Islet precursor cell (in vitro differentiated cells): Measurements from ENCODE around the gene RGS5.
"Not testable (repeated sequence)": the region's sequence is repeated elsewhere in the genome, so short reads cannot be mapped to it uniquely, and the experiment has no call there.

Source experiments
- DNase-seq: peaks from one replicate; pipeline ENCODE4 v3.0.0-alpha.2; 2018

Gene RGS5

DNA sequence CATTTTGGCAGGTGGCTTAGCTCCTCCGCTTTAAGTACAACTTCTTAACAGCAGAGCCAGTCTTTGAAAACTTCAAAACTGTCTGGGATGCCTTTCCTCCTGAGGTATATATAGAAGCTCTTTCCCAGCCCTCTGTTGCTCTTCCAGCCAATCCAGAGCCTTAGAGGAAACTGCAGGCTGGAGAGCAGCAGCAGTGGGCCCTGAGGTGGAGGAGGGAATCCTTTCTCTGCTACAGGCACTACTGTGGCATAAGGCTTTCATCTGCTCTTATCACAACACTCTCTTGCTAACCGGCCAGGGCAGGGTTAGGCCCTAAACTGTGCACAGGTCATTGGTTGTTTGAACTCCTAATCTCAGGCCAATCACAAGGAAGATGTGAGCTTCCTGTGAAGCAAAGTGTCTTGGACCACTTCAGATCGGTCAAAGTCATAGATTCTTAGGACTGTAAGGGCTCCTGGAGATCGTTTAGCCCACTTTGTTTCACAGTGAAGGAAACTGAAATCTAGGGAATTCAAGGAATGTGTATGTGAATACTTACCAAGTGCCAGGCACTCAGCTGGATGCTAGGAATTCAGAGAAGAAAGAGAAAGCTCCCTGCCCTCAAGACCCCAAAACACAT lies at the start of gene RGS5:
TSS of gene RGS5 (minus strand) at position 84 of the 619 bp plus-strand sequence. CDS start at position 3, 81 bp downstream.
- DNase-seq = peak; percentile 95

DNA sequence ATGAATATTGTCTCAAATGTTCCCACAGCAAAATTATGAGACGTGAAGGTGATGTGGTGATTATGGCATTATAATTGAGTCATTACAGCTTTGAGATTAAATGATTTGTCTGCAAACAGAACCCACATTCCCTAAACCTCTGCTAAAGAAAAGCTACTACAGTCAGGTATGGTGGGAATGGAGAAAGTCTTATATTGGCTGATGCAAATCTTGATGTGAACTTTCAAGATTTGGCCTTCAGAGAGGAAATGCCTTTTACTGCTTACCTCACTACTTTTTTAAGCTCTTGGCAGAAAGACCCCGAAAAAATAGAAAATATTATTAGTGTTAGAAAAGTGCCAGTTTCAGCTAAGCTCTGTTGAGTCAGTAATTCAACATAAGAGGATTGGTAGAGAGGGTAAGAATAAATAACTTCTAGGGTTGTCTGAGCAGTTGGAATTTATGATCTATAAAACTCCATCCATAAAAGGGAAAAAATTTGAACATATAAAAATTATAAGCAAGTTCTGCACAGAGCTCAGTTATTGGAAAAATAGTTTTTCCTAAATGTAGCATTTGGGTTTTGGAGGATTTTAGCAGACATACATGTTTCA lies 47.8 kb upstream of the RGS5 start:
- DNase-seq = no peak

GRCh38 chr1:163248064-163248463 lies 45.3 kb upstream of the RGS5 start:
- DNase-seq = no peak

DNA sequence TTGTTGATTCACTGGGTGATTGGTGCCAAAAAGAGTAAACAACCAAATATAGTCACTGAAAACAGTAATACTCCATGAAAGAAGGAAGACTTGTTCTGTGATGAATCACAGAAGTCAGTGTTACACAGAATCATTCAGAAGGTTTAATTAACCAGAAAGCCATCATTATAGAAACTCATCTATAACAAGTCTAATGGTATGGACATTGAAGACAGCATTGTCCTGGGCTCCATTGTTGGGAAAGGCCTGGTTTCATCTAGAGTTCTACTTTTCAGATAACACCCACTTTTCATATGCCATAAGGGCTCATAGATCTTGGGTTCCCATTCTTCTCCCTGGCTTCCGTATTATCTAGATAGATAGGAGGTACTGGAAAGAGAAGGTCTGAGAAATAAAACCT lies 41.9 kb upstream of the RGS5 start:
- not testable (repeated sequence) for DNase-seq

GRCh38 chr1:163241746-163242145 lies 39.0 kb upstream of the RGS5 start:
- no peak for DNase-seq

- no peak for DNase-seq
Observed at GRCh38 chr1:163240705-163241104, 38.0 kb upstream of the RGS5 start.

GRCh38 chr1:163233643-163234042 lies 30.9 kb upstream of the RGS5 start:
- DNase-seq = not testable (repeated sequence)

DNA sequence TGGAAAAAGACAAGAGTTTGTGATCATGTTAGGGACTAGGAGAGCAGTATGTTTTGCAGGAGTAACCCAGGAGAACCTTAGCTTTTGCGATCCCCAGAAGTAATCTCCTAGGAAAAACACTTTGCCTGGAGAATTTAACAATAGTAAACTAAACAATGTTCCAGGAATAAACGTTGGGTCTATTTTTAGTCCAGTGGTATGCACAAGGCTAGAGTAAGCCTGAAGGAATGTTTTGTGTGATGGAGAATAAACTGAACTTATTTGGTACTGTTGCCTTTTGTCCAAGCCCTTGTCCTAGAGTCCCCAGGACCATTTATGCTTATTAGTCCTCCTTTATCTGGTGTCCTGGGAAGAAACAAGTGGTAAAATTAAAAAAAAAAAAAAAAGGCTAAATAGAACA lies 28.7 kb upstream of the RGS5 start:
- DNase-seq = no peak

- no peak for DNase-seq
Observed at GRCh38 chr1:163230827-163231226, 28.1 kb upstream of the RGS5 start.

DNA sequence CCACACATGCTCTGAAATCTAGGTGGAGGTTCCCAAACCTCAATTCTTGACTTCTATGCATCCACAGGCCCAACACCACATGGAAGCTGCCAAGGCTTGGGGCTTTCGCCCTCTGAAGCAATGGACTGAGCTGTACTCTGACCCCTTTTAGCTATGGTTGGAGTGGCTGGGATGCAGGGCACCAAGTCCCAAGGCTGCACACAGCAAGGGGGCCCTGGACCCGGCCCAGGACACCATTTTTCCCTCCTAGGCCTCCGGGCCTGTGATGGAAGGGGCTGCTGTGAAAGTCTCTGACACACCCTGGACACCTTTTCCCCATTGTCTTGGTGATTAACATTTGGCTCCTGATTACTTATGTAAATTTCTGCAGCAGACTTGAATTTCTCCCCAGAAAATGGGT lies 25.6 kb upstream of the RGS5 start:
- not testable (repeated sequence) for DNase-seq

- no peak for DNase-seq
Observed at GRCh38 chr1:163227126-163227525, 24.4 kb upstream of the RGS5 start.

DNA sequence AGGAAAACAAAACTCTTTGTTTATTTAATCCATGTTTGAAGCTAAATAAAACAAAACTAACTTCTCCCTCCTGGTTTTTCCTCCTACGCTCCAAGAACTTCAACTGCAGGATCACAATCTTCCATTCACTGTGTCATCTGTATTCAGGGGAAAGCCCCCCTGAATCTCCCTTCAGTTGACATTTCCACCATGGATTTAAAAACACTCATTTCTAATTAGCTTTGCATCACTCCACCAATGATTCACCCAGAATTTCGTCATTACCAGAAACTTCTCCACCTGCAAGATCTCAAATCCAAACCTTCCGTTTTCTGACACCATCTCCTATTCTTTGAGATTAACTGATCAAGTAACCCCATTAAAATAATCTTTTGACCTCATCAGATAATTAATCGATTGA lies 10.9 kb upstream of the RGS5 start:
- no peak for DNase-seq

DNA sequence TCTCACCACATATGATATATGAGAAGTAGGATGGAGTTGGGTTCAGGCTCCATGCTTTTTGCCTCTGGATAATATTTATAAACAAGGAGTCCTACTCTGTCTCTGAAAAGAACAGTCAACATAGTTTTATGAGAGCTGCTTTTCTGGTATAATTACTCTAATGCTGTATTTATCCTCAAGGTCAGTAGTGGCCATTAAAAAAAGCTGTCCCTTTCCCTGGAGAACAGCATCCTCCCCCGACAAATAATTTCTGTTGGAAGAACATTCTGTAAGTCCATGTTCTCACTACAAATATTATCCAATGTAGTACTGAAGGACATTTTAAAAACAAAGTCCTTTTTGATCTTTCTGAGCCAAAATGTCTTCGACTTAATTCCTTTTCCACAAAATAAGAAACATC lies 9.0 kb upstream of the RGS5 start:
- DNase-seq = no peak

DNA sequence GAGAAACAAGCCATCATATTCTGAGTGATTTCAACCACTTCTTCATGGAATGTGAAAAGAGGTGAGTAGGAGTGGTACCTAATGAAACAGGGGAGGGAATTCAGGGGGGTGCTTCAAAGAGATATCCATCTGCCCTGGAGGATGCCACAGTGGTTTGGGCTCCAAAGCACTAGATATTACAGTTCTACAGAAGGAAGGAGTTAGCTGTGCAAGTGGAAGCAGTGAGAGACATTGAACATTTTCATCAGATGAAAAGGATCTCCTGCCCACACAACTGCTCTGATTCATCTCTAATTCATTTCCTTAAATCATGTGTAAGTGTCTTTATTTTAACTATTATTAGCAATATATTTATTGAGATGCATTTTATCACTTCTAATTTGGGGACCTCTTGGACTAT lies 2.8 kb upstream of the RGS5 start:
- no peak for DNase-seq

GRCh38 chr1:163203561-163203960 lies 845 bp upstream of the RGS5 start:
- no peak for DNase-seq

DNA sequence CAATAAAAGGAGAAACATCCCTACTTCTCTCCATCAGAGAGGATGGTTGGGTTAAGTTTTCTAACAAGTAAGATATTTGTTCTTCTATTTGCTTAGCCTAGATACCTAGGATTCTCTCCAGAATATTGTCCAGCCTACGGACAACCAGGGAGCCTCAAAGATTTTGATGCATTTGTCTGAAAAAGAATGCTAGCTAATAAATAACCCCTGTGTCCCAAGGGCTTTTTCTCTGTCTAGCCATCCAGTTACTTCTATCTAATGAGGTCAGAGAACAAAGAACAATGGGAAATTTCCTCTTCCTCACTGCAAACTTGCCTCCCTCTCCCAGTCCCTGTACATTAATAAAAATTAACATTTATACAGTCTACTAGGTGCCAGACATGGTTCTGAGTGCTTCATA lies 810 bp downstream of the RGS5 start:
- no peak for DNase-seq

GRCh38 chr1:163197022-163197421 lies 5.7 kb downstream of the RGS5 start:
- no peak for DNase-seq

GRCh38 chr1:163196449-163196787 lies 6.3 kb downstream of the RGS5 start:
- no peak for DNase-seq

- DNase-seq = peak; percentile 55
Observed at GRCh38 chr1:163195728-163196448, 6.8 kb downstream of the RGS5 start.

DNA sequence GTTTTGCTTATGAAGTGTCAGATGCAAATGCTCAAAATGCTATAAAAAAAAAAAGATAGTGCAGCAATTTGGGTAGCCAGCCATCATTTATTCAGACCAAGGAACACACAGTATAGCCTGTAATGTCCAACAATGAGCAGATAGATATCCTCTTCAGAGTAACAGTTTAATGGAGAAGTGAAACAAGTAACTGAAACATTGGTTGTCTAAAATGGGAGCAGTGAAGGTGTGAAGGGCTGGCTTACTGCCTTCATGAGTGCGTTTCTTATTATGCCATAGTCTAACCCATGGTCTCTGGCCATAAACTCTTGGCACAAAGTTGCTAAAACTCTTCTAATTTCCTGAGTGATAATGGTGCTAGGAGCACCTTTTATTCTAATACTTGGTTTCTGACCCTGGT lies 11.4 kb downstream of the RGS5 start:
- DNase-seq = no peak

DNA sequence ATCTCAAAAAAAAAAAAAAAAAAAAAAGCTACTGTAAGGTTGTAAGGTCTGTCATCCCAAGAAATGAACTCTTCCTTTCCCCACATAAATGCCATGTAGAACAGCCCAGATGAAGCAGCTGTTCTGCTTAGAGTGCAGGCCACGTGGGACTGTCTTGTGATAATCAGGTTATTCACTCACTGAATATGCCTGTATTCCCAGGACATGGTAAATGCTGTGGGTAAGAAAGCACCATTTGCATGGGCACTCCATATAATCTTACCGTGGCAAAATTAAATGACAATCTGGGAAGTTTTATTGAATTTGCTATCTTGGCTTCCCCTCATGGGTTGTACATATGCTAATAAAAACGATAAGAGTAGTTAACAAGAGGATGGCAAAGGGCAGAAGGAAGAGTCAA lies 13.8 kb downstream of the RGS5 start:
- DNase-seq = no peak

- DNase-seq = no peak
Observed at GRCh38 chr1:163187849-163188248, 14.9 kb downstream of the RGS5 start.

- no peak for DNase-seq
Observed at GRCh38 chr1:163186862-163187261, 15.9 kb downstream of the RGS5 start.

DNA sequence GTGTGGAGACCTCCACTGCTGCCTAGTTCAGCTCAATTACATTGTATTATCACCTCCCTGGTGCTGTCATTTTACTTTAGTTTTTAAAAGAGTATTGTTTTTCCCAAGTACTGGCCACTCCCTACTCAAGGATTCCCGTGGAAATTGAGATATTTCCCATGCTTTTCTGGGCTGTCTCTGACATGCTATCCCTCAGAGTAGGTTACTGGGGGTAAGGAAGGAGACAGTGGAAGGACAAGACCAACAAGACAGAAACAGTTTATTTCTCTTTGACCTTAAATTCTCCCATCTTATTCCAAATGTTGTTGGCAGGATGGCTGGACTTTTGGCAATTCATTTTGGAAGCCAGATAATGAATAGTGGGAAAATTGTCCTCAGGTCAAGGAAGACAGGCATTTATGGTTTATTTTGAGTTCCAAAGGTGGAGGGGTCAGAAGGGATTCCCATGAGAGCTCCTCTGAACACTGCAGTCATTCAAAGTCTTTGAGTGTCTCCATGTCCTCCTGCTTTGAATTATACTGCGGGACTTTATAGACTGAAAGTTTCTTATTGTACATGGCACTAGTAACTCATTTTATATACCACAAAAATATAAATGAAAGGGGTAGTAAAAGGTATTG lies 20.3 kb downstream of the RGS5 start:
- DNase-seq = no peak
